GM12865 (cell line): ENCODE results near the gene ZBTB47.

Experiments
- DNase-seq: peaks from one replicate; pipeline ENCODE4 v3.0.0; 2010; ENCODE audit warnings: low read depth
- H3K4me3 ChIP-seq: 2 replicates; pipeline ENCODE4 v1.5.1; 2011; ENCODE audit warnings: mild to moderate bottlenecking, low read depth, low read length, control low read depth
- CTCF ChIP-seq: IDR thresholded peaks from 2 replicates; pipeline ENCODE4 v1.5.1; 2011; ENCODE audit warnings: low read length, control low read depth, low read depth, inconsistent platforms; ENCODE audit not compliant: insufficient read depth; ENCODE audit errors: missing control alignments

The ZBTB47 gene

GRCh38 chr3:42660131-42660715, 6.7 kb downstream of the ZBTB47 start:
- no peak for TF ChIP-seq CTCF
- DNase-seq, result no peak
- no peak overlapping the region for H3K4me3 ChIP-seq

- peak; percentile 42 for DNase-seq
- no peak overlapping the region for H3K4me3 ChIP-seq
- TF ChIP-seq CTCF, result no peak
Measured at GRCh38 chr3:42660898-42661297, 7.4 kb downstream of the ZBTB47 start.

- DNase-seq, result no peak
- H3K4me3 ChIP-seq, result no peak overlapping the region
- TF ChIP-seq CTCF, result no peak
Measured at GRCh38 chr3:42661593-42662022, 8.1 kb downstream of the ZBTB47 start.

- H3K4me3 ChIP-seq, result no peak overlapping the region
- TF ChIP-seq CTCF, result no peak
Measured at GRCh38 chr3:42662037-42662812, 8.7 kb downstream of the ZBTB47 start.

GRCh38 chr3:42662813-42663535, 9.5 kb downstream of the ZBTB47 start:
- TF ChIP-seq CTCF, result no peak
- H3K4me3 ChIP-seq, result no peak overlapping the region
- DNase-seq, result no peak

More at GRCh38 chr3:42662037-42662812, 8.7 kb downstream of the ZBTB47 start:
- no peak for DNase-seq

- peak; percentile 46 for DNase-seq
- peak overlapping the region; percentile 37 for H3K4me3 ChIP-seq
- TF ChIP-seq CTCF, result no peak
Measured at GRCh38 chr3:42663581-42664437, 10.3 kb downstream of the ZBTB47 start.
